HG02970 (cell line): ENCODE measurements around the gene SLC9A4.

Experiments
- ATAC-seq: cut with Tn5 transposase; IDR thresholded peaks from one replicate; pipeline ENCODE4 v1.9.1; 2021; ENCODE audit warnings: mild to moderate bottlenecking, moderate library complexity, moderate number of reproducible peaks; ENCODE audit not compliant: unreplicated experiment, low FRiP score

SLC9A4 gene

GRCh38 chr2:102498414-102498813 is 25.4 kb downstream of the SLC9A4 start:
- ATAC-seq = no peak

GRCh38 chr2:102499558-102499957 is 26.5 kb downstream of the SLC9A4 start:
- ATAC-seq = no peak

GRCh38 chr2:102502576-102502975 is 29.6 kb downstream of the SLC9A4 start:
- no peak for ATAC-seq

- ATAC-seq = no peak
These were observed 31.8 kb downstream of the SLC9A4 start for GRCh38 chr2:102504833-102505232.

- ATAC-seq = no peak
These were observed 32.3 kb downstream of the SLC9A4 start for GRCh38 chr2:102505290-102505689.

- ATAC-seq = no peak
These were observed 33.7 kb downstream of the SLC9A4 start for GRCh38 chr2:102506743-102507142.

GRCh38 chr2:102508863-102509262 is 35.8 kb downstream of the SLC9A4 start:
- ATAC-seq = no peak

GRCh38 chr2:102509749-102510148 is 36.7 kb downstream of the SLC9A4 start:
- ATAC-seq = no peak

- ATAC-seq = no peak
These were observed 38.0 kb downstream of the SLC9A4 start for GRCh38 chr2:102510791-102511575.

- no peak for ATAC-seq
These were observed 39.1 kb downstream of the SLC9A4 start for GRCh38 chr2:102512161-102512560.

GRCh38 chr2:102513355-102513939 is 40.4 kb downstream of the SLC9A4 start:
- ATAC-seq = no peak

GRCh38 chr2:102514061-102514785 is 41.2 kb downstream of the SLC9A4 start:
- no peak for ATAC-seq

- no peak for ATAC-seq
These were observed 42.8 kb downstream of the SLC9A4 start for GRCh38 chr2:102515851-102516250.

- ATAC-seq = no peak
These were observed 45.1 kb downstream of the SLC9A4 start for GRCh38 chr2:102518170-102518569.

GRCh38 chr2:102520009-102520408 is 47.0 kb downstream of the SLC9A4 start:
- no peak for ATAC-seq

GRCh38 chr2:102520801-102521200 is 47.8 kb downstream of the SLC9A4 start:
- ATAC-seq = no peak

GRCh38 chr2:102522162-102522561 is 49.1 kb downstream of the SLC9A4 start:
- no peak for ATAC-seq

GRCh38 chr2:102522890-102523289 is 49.9 kb downstream of the SLC9A4 start:
- no peak for ATAC-seq

GRCh38 chr2:102523651-102524050 is 50.6 kb downstream of the SLC9A4 start:
- no peak for ATAC-seq

- ATAC-seq = no peak
These were observed 54.1 kb downstream of the SLC9A4 start for GRCh38 chr2:102527086-102527485.

- ATAC-seq = no peak
These were observed 65.5 kb downstream of the SLC9A4 start for GRCh38 chr2:102538491-102538890.
